ENCODE measurements around the gene ANGPTL8.

ANGPTL8 gene

DNA sequence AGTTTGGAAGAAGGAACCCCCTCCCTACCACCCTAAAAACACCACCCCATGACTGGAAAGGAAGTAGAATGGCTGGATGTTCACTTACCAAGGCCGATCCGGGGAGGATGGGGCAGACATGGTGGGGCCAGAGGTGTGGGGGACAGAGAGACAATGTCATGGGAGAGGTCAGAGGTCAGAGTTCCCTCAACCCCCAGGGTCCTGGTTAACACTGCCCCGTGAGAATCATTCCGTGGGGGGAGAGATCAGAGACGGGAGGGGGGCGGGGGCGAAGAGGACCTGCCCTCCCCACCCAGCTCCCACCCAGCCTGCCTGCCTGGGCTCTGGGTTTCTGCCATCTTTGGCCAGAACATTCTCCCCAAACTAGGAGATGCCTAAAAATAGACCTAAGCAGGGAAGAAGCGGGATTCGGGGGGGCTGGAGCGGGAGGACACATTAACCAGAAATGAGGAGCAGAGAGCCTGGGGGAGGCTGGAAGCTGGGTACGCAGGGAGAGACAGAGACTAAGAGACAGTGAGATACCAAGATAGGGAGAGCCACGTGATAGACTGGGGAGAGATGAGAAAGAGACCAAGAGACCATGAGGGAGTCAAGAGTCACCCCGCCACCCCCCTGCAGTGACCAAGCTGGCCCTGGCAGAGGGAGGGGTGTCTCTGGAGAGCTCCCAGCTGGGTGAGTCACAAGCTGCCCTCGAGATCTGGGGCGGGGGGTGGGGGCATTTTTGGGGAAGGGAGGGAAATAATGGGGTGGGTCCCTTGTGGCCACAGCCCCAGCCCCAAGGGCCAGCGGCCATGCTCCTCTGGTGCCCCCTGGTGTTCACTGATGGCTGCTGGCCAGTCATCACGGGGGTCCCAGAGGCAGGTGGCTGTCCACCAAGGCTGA is 36.0 kb upstream of the ANGPTL8 start:
- DNase-seq (ENCODE audit: extremely low spot score): peak; percentile 71
- ChIA-PET CTCF (interaction anchor here (0.8 to 3.6 kb wide), 8 partner anchors 16 to 271 kb away, joined by 3 to 20 read pairs (median 4); no protein-coding TSS in a partner anchor), POLR2A (interaction anchor here (0.6 kb wide), 1 partner anchor 930 kb away, joined by 4 read pairs; no protein-coding TSS in a partner anchor)

DNA sequence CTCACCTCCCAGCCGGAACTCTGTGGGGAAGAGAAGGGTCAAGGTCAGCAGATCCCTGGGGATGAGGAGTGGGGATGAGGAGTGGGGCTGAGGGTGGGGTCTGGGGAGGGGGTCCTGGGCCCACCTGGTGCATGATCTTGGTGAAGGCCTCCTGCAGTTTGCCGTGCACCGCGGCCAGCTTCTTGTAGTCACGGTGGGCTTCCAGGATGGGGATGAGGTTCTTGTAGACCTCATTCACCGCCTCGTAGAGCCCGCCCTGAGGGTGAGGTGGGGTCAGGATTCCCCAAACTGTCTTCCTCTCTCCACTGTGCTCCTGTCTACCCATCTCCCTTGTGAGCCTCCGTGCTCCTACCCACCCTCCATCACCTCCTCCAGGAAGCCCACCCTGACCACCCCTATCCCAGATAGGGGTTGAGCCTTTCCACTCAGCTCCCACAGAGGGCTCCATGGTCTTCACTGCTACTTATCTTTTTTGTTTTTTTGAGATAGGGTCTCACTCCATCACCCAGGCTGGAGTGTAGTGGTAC is 35.3 kb upstream of the ANGPTL8 start:
- ChIA-PET CTCF (interaction anchor here (0.9 to 3.6 kb wide), 8 partner anchors 16 to 272 kb away, joined by 3 to 20 read pairs (median 3); no protein-coding TSS in a partner anchor), POLR2A (no interaction called here)
- no peak for DNase-seq (ENCODE audit: extremely low spot score)
- TF ChIP-seq, protein P1, sequence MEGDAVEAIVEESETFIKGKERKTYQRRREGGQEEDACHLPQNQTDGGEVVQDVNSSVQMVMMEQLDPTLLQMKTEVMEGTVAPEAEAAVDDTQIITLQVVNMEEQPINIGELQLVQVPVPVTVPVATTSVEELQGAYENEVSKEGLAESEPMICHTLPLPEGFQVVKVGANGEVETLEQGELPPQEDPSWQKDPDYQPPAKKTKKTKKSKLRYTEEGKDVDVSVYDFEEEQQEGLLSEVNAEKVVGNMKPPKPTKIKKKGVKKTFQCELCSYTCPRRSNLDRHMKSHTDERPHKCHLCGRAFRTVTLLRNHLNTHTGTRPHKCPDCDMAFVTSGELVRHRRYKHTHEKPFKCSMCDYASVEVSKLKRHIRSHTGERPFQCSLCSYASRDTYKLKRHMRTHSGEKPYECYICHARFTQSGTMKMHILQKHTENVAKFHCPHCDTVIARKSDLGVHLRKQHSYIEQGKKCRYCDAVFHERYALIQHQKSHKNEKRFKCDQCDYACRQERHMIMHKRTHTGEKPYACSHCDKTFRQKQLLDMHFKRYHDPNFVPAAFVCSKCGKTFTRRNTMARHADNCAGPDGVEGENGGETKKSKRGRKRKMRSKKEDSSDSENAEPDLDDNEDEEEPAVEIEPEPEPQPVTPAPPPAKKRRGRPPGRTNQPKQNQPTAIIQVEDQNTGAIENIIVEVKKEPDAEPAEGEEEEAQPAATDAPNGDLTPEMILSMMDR (IDR thresholded peaks at IDR 0.05; ENCODE audit: control extremely low read depth, extremely low read depth, low read depth, missing control alignments): no peak

More for the DNA sequence above, 36.0 kb upstream of the ANGPTL8 start:
- TF ChIP-seq, protein P1 (IDR thresholded peaks at IDR 0.05; ENCODE audit: control extremely low read depth, extremely low read depth, low read depth, missing control alignments): peak; percentile 79

DNA sequence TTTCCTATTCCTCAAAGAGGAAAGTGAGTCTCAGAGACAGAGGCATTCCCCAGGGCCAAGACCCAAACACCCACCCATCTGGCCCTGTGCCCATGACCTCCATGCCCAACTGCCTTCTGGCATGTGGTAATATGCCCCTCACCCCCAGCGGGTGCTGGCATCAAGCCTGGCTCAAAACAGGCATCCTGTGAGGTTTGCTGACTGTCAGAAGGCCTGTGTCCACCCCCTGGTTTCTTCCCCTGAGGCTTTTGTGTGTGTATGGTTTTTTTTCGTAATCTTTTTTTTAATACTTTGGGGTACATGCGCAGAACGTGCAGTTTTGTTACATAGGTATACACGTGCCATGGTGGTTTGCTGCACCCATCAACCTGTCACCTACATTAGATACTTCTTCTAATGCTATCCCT is 34.5 kb upstream of the ANGPTL8 start:
- DNase-seq (ENCODE audit: extremely low spot score): no peak
- CTCF ChIA-PET: interaction anchor here (0.9 to 3.6 kb wide), 4 partner anchors 19 to 170 kb away, joined by 3 to 20 read pairs (median 7); no protein-coding TSS in a partner anchor
- POLR2A ChIA-PET: no interaction called here
- TF ChIP-seq, protein P1 (IDR thresholded peaks at IDR 0.05; ENCODE audit: control extremely low read depth, extremely low read depth, low read depth, missing control alignments): no peak

DNA sequence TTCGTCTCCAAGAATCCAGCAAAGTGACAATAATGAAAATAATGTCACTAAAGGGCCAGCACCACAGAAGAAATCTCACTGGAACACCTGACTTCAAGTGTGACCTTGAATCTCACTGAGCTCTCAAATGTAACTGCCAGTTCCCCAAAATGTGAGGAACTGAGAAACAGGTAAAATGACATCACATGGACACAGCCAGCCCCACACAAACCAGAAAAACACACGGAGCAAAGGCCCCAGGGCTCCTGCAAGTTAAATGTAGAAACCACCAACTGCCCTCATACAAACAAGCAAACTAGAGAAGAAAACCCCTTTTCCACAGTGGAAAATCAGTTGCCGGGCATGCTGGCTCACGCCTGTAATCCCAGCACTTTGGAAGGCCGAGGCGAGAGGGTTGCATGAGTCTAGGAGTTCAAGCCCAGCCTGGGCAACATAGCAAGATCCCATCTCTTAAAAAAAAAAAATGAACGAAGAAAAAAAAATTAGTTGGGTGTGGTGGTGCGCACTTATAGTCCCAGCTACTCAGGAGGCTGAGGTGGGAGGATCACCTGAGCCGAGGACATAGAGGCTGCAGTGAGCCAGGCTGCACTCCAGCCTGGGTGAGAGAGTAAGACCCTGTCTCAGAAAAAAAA is 33.4 kb upstream of the ANGPTL8 start:
- ChIA-PET CTCF (interaction anchor here (1.0 to 3.6 kb wide), 6 partner anchors 14 to 276 kb away, joined by 3 to 20 read pairs (median 6); no protein-coding TSS in a partner anchor), POLR2A (no interaction called here)
- TF ChIP-seq, protein P1 (IDR thresholded peaks at IDR 0.05; ENCODE audit: control extremely low read depth, extremely low read depth, low read depth, missing control alignments): no peak
- peak; percentile 82 for DNase-seq (ENCODE audit: extremely low spot score)

DNA sequence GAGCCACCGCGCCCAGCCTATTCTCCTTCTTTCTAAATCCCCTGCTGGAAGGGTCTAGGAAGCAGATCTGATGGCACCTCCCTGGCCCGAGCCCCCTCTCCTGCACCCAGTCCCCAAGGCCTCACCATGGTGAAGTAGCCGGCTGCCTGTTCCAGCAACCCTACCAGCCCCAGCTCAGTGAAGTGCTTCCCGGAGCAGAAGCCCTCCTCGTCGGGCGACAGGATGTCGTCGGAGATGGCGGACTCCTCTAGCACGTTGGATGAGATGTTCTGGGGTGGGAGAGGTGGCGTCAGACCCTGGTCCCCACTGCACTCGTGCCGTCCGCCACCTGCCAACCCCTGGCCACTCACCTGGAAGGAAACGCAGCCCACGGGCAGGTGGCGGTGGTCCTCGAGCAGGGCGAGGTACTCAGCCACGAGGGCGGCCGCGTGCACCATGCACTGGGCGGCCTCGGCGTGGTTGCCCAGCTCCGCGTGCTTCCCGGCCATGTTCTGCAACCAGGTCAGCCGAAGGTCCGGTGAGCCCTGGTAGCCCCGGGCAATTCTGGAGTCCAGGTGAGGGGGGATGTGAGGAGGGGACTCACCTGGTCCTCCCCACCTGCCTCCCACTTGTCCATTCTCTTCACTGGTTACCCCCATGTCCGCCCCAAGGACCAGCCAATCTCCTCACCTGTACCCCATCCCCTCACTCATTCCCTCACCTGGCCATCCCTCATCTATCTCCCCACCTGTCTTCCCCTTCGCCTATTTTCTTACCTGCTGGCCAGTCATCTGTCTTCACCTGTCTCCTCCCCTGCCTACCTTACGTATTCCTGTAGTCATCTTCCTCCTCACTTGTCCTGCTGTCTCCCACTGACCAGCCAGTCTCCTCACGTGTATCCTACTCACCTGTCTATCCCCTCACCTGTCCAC is 30.6 kb upstream of the ANGPTL8 start:
- TF ChIP-seq, protein P1 (IDR thresholded peaks at IDR 0.05; ENCODE audit: control extremely low read depth, extremely low read depth, low read depth, missing control alignments): no peak
- POLR2A ChIA-PET: no interaction called here
- no peak for DNase-seq (ENCODE audit: extremely low spot score)
- CTCF ChIA-PET: interaction anchor here (3.0 kb wide), 1 partner anchor 174 kb away, joined by 14 read pairs; no protein-coding TSS in a partner anchor
